HG03558 (cell line): ENCODE data around the gene NGFR.
"Not testable (repeated sequence)": the region's sequence is repeated elsewhere in the genome, so short reads cannot be mapped to it uniquely, and the experiment has no call there.

Experiments
- ATAC-seq: cut with Tn5 transposase; IDR thresholded peaks from one replicate; pipeline ENCODE4 v1.9.1; 2021; ENCODE audit warnings: moderate number of reproducible peaks; ENCODE audit not compliant: unreplicated experiment; ENCODE audit errors: extremely low read depth

NGFR gene

DNA sequence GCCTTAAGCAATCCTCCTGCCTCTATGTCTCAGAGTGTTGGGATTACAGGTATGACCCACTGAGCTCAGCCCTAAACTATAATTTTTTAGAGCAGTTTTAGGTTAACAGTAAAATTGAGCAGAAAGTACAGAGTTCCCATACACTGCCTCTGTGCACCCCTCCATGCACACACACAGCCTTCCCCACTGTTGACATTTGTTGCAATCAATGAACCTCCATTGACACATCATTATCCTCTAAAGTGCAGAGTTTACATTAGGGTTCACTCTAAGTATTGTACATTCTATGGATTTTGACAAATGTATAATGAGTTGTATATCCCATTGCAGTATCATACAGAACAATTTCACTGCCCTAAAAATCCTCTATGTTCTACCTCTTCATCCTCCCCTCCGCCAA, 35.0 kb downstream of the NGFR start:
- ATAC-seq: no peak

DNA sequence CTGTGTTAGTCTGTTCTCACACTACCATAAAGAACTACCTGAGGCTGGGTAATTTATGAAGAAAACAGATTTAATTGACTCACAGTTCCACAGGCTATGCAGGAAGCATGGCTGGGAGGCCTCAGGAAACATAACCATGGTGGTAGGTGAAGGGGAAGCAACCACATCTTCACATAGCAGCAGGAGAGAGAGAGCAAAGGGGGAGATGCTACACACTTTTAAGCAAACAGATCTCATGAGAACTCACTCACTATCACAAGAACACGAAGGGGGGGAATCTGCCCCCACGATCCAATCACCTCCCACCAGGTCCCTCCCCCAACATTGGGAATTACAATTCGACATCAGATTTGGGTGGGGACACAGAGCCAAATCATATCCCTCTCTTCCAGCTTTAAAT, 48.8 kb downstream of the NGFR start:
- no peak for ATAC-seq

DNA sequence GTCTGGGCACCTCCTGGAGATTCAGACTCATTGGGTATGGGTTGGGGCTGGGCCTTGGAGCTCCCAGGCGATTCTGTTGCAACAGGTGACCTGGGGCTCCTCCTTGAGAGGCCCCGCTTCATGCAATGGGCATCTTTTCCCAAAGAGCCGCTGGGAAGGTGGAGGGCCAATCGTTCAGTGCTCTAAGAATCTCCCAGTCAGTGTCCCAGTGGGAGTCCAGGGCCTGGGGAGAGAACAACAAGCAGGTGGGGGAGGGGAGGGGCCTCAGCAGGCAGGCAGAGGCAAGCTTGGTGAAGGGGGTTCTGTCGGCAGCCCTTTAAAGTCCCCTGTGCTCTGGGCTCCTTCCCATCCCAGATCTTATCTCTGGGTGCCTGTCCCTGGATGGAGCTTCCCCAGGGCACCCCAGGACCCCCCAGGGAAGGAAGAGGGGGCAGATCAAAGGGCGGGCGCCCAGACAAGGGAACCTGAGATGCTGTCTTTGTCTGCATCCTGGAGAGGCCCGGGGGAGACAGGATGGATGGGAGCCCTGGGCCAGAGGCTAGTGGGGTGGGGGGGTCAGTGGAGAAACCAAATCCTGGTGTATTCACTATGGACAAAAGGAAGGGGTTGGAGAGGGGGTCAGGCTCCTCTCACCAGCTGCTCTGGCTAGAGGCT, 50.0 kb downstream of the NGFR start:
- no peak for ATAC-seq

DNA sequence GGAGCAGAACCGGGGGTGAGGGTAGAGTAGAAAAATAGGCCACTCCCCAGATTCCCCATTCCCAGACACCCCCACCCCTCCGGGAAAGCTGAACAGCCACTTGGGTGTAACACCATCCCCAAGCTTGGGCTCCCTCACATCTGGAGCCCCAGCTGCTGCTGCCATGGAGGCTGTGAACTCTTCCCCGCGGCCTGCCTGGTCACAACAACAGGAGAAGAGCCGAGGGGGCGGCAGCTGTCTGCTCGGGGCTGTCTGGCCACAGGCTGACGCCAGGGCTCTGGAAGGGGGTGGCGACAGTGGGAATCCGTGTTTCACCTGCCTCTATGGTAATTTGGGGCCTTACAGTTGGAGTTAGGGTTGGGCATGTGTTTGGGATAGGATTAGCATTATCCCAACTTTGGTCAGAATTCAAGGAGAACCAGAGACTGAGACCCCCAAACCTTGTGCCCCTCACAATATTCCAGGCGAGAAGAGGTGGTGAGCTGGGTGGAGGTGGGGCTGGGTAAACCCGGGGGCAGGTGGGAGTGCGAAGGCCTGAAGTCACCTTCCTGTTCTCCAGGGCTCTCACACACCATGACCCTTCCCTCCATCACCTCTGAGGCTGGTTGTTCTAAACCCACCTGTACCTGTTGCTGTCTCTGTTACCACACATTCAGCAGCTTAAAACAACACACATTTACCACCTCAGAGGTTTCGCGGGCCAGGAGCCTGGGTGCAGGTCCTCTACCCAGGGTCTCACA, 50.9 kb downstream of the NGFR start:
- no peak for ATAC-seq

DNA sequence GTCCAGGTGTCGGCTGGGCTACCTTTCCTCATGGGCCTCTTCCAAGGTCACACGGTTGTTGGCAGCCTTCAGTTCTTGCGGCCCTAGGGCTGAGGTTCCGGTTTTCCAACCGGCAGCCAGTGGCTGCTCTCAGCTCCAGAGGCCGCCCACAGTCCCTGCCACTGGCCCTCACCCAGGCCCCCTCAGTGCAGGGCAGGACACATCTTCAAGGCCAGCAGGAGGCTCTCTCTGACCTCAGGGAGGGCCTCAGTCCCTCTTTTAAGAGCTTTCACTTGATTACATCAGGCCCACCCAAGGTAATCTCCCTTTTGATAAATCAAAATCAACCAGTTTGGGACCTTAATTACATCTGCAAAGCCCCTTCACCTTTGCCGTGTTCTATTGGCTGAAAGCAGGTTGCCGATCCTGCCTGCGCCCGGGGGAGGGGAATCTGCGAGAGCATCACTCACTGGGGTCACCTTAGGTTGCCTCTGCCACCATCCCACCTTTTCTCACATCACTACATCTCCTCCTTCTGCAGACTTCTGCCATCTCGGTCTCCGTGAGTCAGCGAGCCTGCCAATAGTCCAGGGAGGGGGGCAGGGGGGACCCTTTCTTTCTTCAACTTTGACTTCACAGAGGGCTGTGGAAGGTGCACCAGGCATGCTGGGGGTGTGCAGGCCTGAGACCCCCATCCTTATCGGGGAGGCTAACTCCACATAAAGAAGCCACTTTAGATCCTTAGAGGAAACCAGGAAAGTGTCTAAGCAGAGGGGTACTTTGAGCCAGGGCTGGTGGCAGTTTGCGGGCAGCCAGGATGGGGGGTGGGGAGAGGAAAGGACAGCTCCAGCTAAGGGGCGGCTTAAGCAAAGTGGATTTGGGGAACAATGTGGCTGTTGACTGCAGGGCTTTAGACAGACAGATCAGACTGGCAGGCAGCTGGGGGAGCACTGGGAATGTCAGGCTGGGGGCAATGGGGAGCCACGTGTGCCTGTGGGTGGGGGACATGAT, 51.7 kb downstream of the NGFR start:
- no peak for ATAC-seq

DNA sequence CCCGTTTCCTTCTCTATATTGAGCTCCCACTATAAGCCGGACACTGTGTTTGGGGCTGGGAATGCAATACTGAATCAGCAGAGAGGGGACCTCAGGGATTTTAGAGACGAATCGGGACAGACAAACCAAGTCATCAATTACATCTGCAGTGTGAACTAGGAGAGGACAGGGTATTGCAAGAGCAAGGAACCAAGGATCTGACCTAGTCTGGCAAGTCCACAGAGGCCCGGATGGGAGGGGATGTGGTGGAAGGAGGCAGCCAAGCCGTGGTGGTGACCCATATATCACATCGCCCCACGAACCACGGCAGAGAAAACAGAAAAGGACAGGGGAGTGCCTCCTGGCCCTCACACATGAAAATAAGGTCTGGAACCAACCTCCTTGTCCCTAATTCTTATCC, 52.5 kb downstream of the NGFR start:
- no peak for ATAC-seq

DNA sequence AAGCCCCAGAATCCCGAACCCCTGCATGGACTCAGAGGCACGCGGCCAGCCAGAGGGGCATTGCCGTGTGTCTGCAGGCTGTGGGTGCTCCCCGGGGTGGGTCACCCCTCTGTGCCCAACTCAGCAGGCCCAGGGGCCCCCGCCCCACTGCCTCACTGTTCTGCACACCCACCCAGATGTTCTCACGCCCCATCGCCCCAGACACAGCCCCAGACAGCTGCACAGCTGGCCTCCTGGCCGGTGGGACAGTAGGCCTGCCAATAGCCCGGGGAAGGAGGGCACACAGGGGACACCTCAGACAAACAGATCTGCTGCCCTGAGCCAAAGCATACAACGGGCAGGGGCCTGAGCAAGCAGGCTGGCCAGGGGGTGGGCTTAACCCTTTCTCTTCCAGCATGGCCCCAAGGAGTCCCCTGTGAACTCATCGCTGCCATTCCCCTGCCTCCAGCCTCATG, 53.0 kb downstream of the NGFR start:
- ATAC-seq: no peak

DNA sequence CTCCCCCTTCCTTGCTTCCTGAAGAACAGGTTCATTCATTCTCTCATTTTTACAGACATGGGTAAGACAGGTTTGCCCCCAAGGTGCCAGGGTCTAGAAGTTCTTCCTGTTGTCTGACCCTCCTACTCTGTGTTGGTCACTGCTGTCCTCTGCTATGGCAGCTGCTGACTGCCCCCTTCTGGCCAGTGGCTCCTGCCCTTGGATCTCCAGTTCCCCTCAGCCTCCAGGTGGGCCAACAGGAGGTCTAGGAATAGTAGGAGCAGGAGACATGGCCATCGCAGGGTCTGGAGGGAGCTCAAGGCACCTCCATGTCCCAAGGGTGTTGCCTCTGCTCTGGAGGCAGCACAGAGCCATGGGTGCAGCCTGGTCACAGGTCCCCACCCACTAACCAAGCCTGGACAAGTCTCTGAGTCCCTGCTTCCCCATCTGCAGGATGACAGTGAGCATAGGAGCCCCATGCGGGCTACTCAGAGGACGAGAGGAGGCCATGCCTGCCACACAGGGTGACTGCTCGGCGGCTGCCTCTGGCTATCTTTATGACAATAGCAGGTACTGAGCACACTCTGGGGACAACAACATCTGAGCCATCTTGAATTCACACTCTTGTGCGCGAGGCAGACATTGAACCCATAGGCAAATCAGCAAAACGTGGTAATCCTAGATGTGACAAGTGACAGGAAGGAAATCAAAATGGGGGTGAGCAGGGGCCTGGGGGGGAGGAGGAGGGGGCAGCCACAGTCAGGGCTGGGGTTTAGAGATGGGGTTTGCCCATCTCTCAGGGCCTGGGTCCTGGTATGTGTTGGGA, 53.6 kb downstream of the NGFR start:
- no peak for ATAC-seq

DNA sequence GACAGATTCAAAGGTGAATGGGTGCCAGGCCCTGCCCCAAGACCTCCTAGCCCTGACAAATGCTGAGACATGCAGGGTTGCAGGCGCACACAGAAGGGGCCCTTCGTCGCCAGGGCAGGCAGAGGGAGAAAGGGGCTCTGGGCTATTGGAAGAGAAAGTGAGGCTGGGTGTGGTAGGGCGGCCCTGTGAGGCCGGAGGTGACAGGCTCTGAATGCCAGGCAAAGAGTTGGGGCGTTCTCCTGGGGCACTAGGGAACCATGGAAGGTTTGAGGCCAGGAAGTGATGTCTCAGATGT, 54.2 kb downstream of the NGFR start:
- no peak for ATAC-seq

DNA sequence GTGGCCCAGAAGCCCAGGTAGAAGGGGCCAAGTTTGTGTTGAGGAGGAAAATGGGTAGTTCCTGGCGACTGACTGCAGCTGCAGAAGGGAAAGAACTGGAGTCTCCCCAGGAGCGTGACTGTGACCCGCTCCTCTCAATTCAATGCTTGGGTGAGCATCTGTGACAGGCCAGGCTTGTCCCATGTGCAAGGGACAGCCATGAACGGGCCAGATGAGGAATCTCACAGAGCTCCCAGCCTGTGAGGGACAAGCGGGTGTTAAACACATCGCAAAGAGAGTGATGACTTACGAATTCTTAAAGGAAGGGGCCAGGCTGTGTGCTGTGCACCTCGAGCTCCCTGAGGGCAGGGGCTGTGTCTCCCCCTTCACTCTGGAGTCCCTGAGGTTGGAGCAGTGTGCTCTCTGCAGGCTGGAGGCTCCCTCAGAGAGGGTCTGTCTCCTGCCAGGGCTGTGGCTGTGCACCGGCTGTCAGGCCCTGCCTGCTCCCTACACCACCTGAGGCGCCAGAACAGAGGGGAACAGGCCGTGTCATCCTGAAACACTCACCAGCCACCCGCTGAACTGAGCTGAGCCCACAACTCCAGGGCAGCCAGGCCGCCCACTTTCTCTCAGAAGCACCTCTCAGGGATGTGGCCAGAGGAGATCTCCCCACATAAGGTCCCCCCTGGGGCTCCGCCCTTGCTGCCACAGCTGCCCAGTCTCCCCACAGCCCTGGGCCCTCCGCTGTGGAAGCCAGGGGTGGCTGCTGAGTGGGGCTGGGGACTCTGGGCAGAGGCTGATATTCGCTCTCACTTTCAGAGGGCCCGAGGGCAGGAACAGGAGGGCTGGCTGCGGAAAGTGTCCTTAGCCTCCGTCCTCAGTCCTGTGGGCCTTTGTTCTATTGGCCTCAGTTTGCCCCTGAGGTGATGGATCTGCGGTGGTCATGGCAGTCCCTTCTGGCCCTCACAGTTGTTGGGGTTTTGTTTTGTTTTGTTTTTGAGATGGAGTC, 54.9 kb downstream of the NGFR start:
- ATAC-seq: no peak

DNA sequence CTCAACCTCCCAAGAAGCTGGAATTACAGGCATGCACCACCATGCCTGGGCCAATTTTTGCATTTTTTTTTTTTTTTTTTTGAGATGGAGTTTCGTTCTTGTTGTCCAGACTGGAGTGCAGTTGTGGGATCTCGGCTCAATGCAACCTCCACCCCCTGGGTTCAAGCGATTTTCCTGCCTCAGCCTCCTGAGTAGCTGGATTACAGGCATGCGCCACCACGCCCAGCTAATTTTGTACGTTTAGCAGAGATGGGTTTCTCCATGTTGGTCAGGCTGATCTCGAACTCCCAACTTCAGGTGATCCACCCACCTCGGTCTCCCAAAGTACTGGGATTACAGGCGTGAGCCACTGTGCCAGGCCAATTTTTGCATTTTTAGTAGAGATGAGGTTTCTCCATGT, 55.7 kb downstream of the NGFR start:
- not testable (repeated sequence) for ATAC-seq

DNA sequence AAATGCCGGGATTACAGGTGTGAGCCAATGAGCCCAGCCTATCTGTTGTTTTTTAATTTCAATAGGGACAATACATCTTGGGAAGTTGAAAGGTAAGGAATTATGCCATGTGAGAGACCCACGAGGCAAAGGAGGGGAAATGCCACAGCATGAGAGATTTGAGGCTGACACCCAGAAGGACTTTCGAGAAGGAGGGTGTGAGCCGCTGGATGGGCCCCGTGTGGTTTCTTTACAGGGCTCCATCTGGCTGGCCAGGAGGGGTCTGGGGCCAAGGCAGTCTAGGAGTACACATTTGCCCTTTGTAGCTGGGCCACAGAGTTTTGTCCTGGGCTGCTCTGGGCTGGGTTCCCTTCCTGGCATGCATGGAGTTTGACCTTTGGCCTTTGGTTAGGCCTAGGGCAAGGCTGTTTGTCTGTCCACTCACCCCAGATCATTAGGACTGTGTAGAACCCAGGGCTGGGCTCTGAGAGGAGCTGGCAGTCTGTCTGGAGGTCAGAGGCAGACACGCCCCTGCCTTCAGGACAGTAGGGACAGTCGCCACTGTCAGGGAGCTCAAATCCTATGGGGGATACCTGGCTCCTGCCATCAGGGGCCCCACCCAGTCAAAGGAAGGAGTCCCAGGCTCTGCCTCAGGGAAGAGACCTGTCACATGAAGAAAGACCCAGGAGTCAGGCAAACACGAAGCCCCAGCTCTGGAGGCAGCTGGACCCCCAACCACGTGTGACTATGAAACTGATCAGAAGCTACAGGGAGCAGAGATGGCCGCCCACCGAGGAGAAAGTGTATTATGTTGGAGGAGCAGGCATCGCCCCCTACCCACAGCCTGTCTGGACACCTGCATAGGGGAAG, 56.4 kb downstream of the NGFR start:
- ATAC-seq: no peak

DNA sequence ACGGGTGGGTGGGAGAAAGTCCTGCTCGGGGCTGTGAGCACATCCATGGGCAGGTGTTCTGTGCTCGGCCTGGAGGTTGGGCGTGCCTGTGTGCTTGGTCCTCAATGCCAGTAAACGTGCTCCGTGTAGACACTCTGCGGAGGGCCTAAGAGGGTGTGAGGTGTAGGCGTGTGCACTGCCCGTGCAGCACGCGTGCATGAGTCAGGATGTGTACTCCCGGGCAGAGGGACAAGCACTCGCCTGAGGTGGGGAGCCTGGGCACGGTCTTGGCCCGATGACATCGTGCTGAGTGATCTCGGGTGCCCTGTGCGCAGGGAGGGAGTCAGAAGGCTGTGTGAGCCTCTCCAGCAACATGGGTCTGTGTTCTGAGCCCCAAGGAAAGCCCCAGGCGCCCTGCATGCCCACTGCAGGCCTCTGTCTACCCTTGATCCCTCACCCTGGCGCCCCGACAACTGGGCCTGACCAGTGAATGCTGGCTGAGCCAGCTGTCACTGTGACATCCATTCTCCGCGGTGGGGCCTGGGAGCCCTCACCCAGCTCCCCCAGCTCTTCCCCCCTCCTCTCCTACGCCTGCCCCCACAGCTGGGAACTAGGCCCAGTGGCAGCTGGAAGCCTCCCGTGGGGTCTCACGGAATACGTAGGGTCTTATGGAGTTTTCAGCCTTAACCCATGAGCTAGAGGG, 57.1 kb downstream of the NGFR start:
- ATAC-seq: no peak

DNA sequence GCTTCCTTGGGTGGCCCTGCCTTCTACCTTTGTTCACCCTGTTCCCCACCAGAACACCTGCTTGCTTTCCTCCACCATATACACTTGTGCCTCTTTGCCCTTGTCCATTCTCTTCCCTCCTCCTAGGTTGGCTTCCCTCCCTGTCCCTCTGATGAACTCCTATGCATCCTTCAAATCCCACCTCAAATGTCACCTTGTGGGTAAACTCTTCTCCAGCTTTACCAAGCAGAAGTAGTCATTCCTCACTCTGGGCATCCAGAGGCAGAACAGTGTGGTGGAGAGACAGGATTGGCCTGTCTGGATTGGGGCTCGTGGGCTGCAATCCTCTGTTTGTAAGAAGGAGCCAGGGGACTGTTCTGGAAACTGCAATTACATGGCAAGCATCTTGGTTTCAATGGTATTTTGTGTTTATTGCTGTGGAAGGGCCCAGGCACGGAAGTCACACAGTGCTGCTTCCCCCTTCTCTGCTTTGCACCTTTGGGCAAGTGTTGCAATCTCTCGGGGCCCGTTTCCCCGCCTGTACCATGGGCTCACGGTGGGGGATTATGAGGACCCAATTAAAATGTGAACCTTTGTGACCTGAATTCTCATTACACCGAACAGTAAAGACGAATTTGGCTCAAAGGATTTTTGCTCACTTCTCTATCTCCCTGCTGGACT, 58.7 kb downstream of the NGFR start:
- ATAC-seq: no peak

DNA sequence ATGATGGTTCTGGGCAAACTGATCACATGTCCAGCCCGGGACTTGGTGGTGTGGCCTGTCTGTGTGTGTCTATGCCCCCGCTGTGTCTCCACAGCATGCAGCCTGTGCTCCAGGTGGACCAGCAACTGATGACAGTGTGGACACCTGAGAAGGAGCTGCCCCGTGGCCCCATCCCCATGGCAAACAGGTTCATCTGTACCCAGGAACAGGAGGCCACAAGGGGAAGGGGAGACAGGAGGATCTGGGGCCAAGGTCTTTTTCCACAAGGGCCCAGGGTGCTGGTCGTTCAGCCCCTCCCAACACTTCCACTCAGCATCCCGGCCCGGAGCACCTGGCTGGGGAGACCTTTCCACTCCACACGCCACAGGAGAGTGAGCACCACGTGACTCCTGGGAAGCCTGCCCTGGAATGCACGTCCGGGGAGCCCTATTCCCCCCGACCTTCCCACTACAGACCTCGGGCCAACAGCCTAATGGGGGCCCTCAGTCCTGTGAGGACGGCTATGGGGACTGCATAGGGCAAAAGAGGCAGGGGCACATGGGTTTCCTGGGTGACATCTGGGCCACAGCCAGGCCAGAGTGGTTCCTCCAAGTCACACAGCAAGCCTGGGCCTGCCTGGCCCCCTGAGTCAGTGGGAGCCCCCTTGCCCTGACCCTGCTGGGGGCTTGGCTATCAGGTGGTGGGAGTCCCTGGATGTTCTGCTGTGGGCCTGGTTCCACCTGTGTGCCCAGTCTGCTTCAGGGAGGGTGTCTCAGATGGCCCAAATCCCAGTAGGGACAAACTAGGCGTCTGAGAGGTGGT, 59.8 kb downstream of the NGFR start:
- no peak for ATAC-seq

DNA sequence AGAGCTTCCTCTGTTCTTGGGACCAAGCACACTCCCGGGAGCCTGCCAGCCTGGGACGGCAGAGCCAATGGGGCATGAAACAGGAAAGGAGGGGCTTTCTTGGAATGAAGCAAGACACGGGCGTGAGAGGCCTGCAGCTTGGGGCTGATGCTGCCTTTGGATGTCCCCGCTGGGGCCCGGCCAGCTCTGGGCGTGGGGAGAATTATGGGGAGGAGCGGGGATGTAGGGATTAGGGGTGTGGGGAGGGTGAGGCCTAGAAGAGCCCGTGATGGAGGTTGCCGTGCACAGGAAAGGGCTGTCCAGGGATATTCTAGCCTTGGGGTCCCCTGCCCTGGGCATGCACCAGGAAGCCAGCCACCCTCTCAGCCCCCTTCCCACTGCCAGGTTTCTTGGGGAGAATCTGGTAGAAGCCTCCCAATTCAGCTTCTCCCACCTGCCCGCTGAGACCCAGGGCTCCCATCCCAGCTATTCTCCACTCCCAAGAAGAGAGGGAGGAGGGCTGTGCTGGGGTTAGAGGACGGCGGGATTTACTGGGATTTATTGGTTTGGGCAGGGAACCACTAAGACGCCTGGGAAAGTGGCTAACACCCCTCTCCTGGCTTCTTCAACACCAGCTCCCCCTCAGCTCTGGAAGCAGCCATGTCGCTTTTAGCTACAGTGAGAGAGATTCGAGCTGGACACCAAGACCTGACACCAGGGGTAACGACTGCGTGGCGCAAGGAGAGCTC, 60.6 kb downstream of the NGFR start:
- ATAC-seq: no peak
